HG03457 (cell line): ENCODE results near the gene SCAI.
"Not testable (repeated sequence)": the region's sequence is repeated elsewhere in the genome, so short reads cannot be mapped to it uniquely, and the experiment has no call there.

Experiments used
- ATAC-seq: cut with Tn5 transposase; IDR thresholded peaks from one replicate; pipeline ENCODE4 v1.9.1; 2021; ENCODE audit warnings: moderate number of reproducible peaks; ENCODE audit not compliant: unreplicated experiment

Gene SCAI

GRCh38 chr9:124949387-124949786 is 193.9 kb downstream of the SCAI start:
- ATAC-seq: no peak

- ATAC-seq: no peak
These were observed 195.5 kb downstream of the SCAI start for GRCh38 chr9:124947727-124948391.

- ATAC-seq: no peak
These were observed 197.2 kb downstream of the SCAI start for GRCh38 chr9:124946167-124946566.

- peak; percentile 16 for ATAC-seq
These were observed 201.4 kb downstream of the SCAI start for GRCh38 chr9:124941679-124942561.

GRCh38 chr9:124940894-124941678 is 202.2 kb downstream of the SCAI start, which contains the start of gene GOLGA1:
Gene GOLGA1 (minus strand): TSS chr9:124941083. CDS start chr9:124938711, 2,372 bp downstream.
- ATAC-seq: peak; percentile 68

- peak; percentile 30 for ATAC-seq
These were observed 202.8 kb downstream of the SCAI start for GRCh38 chr9:124940521-124940893.

GRCh38 chr9:124939944-124940343 is 203.4 kb downstream of the SCAI start:
- no peak for ATAC-seq

- ATAC-seq: no peak
These were observed 209.0 kb downstream of the SCAI start for GRCh38 chr9:124934290-124934689.

GRCh38 chr9:124932333-124932732 is 211.0 kb downstream of the SCAI start:
- ATAC-seq: no peak

- ATAC-seq: no peak
These were observed 213.9 kb downstream of the SCAI start for GRCh38 chr9:124929464-124929863.

- ATAC-seq: no peak
These were observed 215.2 kb downstream of the SCAI start for GRCh38 chr9:124928116-124928515.

GRCh38 chr9:124920394-124920793 is 222.9 kb downstream of the SCAI start:
- ATAC-seq: not testable (repeated sequence)

GRCh38 chr9:124914753-124915405 is 228.4 kb downstream of the SCAI start:
- ATAC-seq: no peak

- no peak for ATAC-seq
These were observed 229.9 kb downstream of the SCAI start for GRCh38 chr9:124913378-124913777.

- no peak for ATAC-seq
These were observed 231.6 kb downstream of the SCAI start for GRCh38 chr9:124911766-124912165.

GRCh38 chr9:124908098-124908497 is 235.2 kb downstream of the SCAI start:
- no peak for ATAC-seq

- no peak for ATAC-seq
These were observed 236.4 kb downstream of the SCAI start for GRCh38 chr9:124906966-124907365.

- ATAC-seq: no peak
These were observed 243.5 kb downstream of the SCAI start for GRCh38 chr9:124899845-124900244.

- no peak for ATAC-seq
These were observed 245.5 kb downstream of the SCAI start for GRCh38 chr9:124897570-124898460.

GRCh38 chr9:124894741-124895170 is 248.6 kb downstream of the SCAI start:
- ATAC-seq: no peak
